Right lobe of liver (tissue), 6 donors: ENCODE results near the gene YES1. TPM values are rescaled to one million over a fixed set of nuclear protein-coding genes. Genes with fewer than 3 reads are reported as not detected.

Experiments used
- ATAC-seq, 4 donors: fragments of 200-7000 bp; cut with Tn5 transposase; one replicate each; pipeline ENCODE4 v1.9.1; 2020; ENCODE audit warnings: mild to moderate bottlenecking in 4 of 4, moderate library complexity in 4 of 4
- DNase-seq, 3 donors: peaks; one replicate each; pipeline ENCODE4 v3.0.0-alpha.2; 2020
- H3K27ac ChIP-seq, 3 donors: fragments of 200-600 bp; one replicate each; pipeline ENCODE4 v1.8.0; 2022
- H3K27me3 ChIP-seq, 2 donors: fragments of 200-600 bp; one replicate each; pipeline ENCODE4 v1.8.0; 2022
- H3K36me3 ChIP-seq, 4 donors: fragments of 200-600 bp; sonication (generic) in 1 of 4; one replicate each; pipeline versions ENCODE4 v1.5.1 to v1.8.0; 2017 to 2022; ENCODE audit warnings: control low read depth in 1 of 4
- H3K4me1 ChIP-seq, 4 donors: fragments of 200-600 bp; sonication (generic) in 1 of 4; one replicate each; pipeline versions ENCODE4 v1.5.1 to v1.8.0; 2017 to 2022; ENCODE audit warnings: control low read depth in 1 of 4
- H3K4me3 ChIP-seq, 3 donors: fragments of 200-600 bp; one replicate each; pipeline ENCODE4 v1.8.0; 2022
- H3K9me3 ChIP-seq, 4 donors: fragments of 200-600 bp; sonication (generic) in 1 of 4; one replicate each; pipeline versions ENCODE4 v1.5.1 to v1.8.0; 2017 to 2022; ENCODE audit warnings: control low read depth in 1 of 4
- CTCF ChIP-seq, 4 donors: fragments of 200-600 bp in 3 of 4; fragments of 450-650 bp in 1 of 4; IDR thresholded peaks; one replicate each; pipeline versions ENCODE4 v1.5.1 to v1.8.0; 2016 to 2022; ENCODE audit warnings: antibody characterized with exemption in 4 of 4, mild to moderate bottlenecking in 2 of 4
- POLR2A ChIP-seq: fragments of 450-650 bp; IDR thresholded peaks from one replicate; pipeline ENCODE4 v1.6.1; 2017; ENCODE audit warnings: antibody characterized with exemption, mild to moderate bottlenecking
- WGBS: methylation state at CpG from one replicate; pipeline ENCODE4 v1.1.6; 2018; ENCODE audit warnings: low coverage, low lambda C conversion rate; ENCODE audit not compliant: insufficient coverage; ENCODE audit errors: missing lambda C conversion rate; 5-methylcytosine and 5-hydroxymethylcytosine counted together
- intact Hi-C, 2 donors: fragments of 100-400 bp; cut with DNase I; formaldehyde crosslinking; loops; one replicate each; pipeline versions ENCODE4 v1.11.2 to v1.14.1; 2022
- total RNA-seq, 6 experiments: library from RNA; depleted of rRNA in 2 of 6; stranded (reverse); fragments of >200 nt in 2 of 6; fragmentation: NEBNext Ultra II Directional in 3 of 6; extraction: Animal tissue kit (Norgen Biotek cat#: 25700) in 3 of 6; gene quantifications; one replicate each; pipeline versions ENCODE4 v1.1.0 to v1.2.4, GENCODE V29; 2016 to 2023
- donor health status: DM: no; HTN: yes; CAD: no.
- donor health status: DM: no; HTN: no; CAD: no.
- donor health status: DM: no; HTN: no; CAD: no.
- donor health status: DM: no; HTN: yes; CAD: no.
- donor health status: DM: no; HTN: yes; CAD: no.

Gene YES1
- total RNA-seq, 6 experiments from 2014 or later: 30.6 to 79.8 (median 43.2) TPM

- 70% methylated on average over 5 of the region's 5 CpGs for WGBS
- no peak overlapping the region for H3K27ac ChIP-seq
- no peaks in the 10 kb centered on the region for H3K27me3 ChIP-seq
- peaks cover 0 to 34% (median 13%) of the 10 kb centered on the region in 4 donors for H3K36me3 ChIP-seq
- H3K4me3 ChIP-seq: no peak overlapping the region
- H3K9me3 ChIP-seq: no peaks in the 10 kb centered on the region
- H3K4me1 ChIP-seq: peaks cover 0 to 18% (median 6%) of the 10 kb centered on the region in 4 donors
- intact Hi-C loops: no loop called here
- no peak for TF ChIP-seq CTCF (IDR thresholded peaks at IDR 0.05)
- no peak for TF ChIP-seq POLR2A
- ATAC-seq: no peak
- DNase-seq: no peak
These were observed 130.1 kb downstream of the YES1 start for GRCh38 chr18:681985-682384.

- TF ChIP-seq CTCF (IDR thresholded peaks at IDR 0.05): no peak
- TF ChIP-seq POLR2A: no peak
- ATAC-seq (no peak), DNase-seq (no peak)
- H3K4me1 ChIP-seq: peaks cover 0 to 18% (median 6%) of the 10 kb centered on the region in 4 donors
- no peaks in the 10 kb centered on the region for H3K9me3 ChIP-seq
- no peaks in the 10 kb centered on the region for H3K27me3 ChIP-seq
- no peak overlapping the region for H3K27ac ChIP-seq
- peaks cover 0 to 50% (median 17%) of the 10 kb centered on the region in 4 donors for H3K36me3 ChIP-seq
- 100% methylated on average over 1 of the region's 4 CpGs for WGBS
- H3K4me3 ChIP-seq: no peak overlapping the region
- intact Hi-C loops: no loop called here
These were observed 131.7 kb downstream of the YES1 start for GRCh38 chr18:680392-680791.

GRCh38 chr18:679516-679915 lies 132.5 kb downstream of the YES1 start:
- H3K9me3 ChIP-seq: no peaks in the 10 kb centered on the region
- ATAC-seq (no peak), DNase-seq (no peak)
- H3K4me3 ChIP-seq: no peak overlapping the region
- WGBS: 100% methylated on average over 4 of the region's 4 CpGs
- peaks cover 0 to 15% (median 6%) of the 10 kb centered on the region in 4 donors for H3K4me1 ChIP-seq
- intact Hi-C loops: no loop called here
- peaks cover 0 to 56% (median 22%) of the 10 kb centered on the region in 4 donors for H3K36me3 ChIP-seq
- no peak overlapping the region for H3K27ac ChIP-seq
- no peaks in the 10 kb centered on the region for H3K27me3 ChIP-seq
- TF ChIP-seq CTCF (IDR thresholded peaks at IDR 0.05): no peak
- no peak for TF ChIP-seq POLR2A

GRCh38 chr18:678482-679182 lies 133.4 kb downstream of the YES1 start:
- intact Hi-C loops: no loop called here
- ATAC-seq (no peak), DNase-seq (no peak)
- Histone ChIP-seq H3K4me1 (peaks cover 0 to 10% (median 3%) of the 10 kb centered on the region in 4 donors), H3K9me3 (no peaks in the 10 kb centered on the region), H3K27ac (no peak overlapping the region), H3K36me3 (peaks cover 0 to 63% (median 25%) of the 10 kb centered on the region in 4 donors), H3K4me3 (no peak overlapping the region), H3K27me3 (no peaks in the 10 kb centered on the region)
- TF ChIP-seq CTCF (IDR thresholded peaks at IDR 0.05) (no peak), POLR2A (no peak)
- 71% methylated on average over 8 of the region's 15 CpGs for WGBS
